Activated CD4-positive, alpha-beta T cell treated with anti-CD3 and anti-CD28 coated beads for 36 hours (primary cell): ENCODE results near the gene USP11. TPM values are rescaled to one million over a fixed set of nuclear protein-coding genes. Genes with fewer than 3 reads are reported as not detected.
A peak's percentile ranks its signal among the peaks of the same experiment; 100 is the strongest.

Source experiments
- ATAC-seq: fragments of 200-7000 bp; cut with Tn5 transposase; one replicate; pipeline ENCODE4 v1.10.0; 2021; ENCODE audit warnings: mild to moderate bottlenecking, moderate library complexity
- CTCF ChIA-PET: fragments of 350-600 bp; sonication (Branson Sonifier 250); formaldehyde crosslinking; loops from one replicate; lab custom pipeline; 2021; ENCODE audit warnings: antibody characterized with exemption; lab: Charles Lee
- POLR2A ChIA-PET: fragments of 350-600 bp; sonication (Branson Sonifier 250); formaldehyde crosslinking; loops from one replicate; lab custom pipeline; 2021; ENCODE audit warnings: antibody characterized with exemption, inconsistent platforms; lab: Charles Lee
- DNase-seq: peaks from one replicate; pipeline ENCODE4 v3.0.0-alpha.2; 2020
- H3K27ac Mint-ChIP-seq: one replicate; pipeline ENCODE4 v1.8.0; 2021; ENCODE audit warnings: mixed read lengths
- H3K27me3 Mint-ChIP-seq: one replicate; pipeline ENCODE4 v1.8.0; 2021; ENCODE audit warnings: mixed read lengths
- H3K36me3 Mint-ChIP-seq: one replicate; pipeline ENCODE4 v1.8.0; 2021; ENCODE audit warnings: low read depth, mixed read lengths
- H3K4me1 Mint-ChIP-seq: one replicate; pipeline ENCODE4 v1.8.0; 2021; ENCODE audit warnings: mixed read lengths
- H3K4me3 Mint-ChIP-seq: one replicate; pipeline ENCODE4 v1.8.0; 2021; ENCODE audit warnings: mild to moderate bottlenecking, moderate library complexity, mixed read lengths
- H3K9me3 Mint-ChIP-seq: one replicate; pipeline ENCODE4 v1.8.0; 2021; ENCODE audit warnings: low read depth, mixed read lengths
- intact Hi-C, 2 experiments: fragments of 100-400 bp; cut with DNase I in 1 of 2; cut with micrococcal nuclease in 1 of 2; formaldehyde crosslinking; loops; one replicate each; pipeline versions ENCODE4 v1.14.2 to v1.15.1; 2022 to 2024; cut with DNase I, micrococcal nuclease
- total RNA-seq, 2 experiments: library from RNA; stranded (reverse); gene quantifications; one replicate each; pipeline ENCODE4 v1.2.3, GENCODE V29; 2021

The USP11 gene
- total RNA-seq, result 10 to 100 TPM; 19.2 to 21.1 TPM

DNA sequence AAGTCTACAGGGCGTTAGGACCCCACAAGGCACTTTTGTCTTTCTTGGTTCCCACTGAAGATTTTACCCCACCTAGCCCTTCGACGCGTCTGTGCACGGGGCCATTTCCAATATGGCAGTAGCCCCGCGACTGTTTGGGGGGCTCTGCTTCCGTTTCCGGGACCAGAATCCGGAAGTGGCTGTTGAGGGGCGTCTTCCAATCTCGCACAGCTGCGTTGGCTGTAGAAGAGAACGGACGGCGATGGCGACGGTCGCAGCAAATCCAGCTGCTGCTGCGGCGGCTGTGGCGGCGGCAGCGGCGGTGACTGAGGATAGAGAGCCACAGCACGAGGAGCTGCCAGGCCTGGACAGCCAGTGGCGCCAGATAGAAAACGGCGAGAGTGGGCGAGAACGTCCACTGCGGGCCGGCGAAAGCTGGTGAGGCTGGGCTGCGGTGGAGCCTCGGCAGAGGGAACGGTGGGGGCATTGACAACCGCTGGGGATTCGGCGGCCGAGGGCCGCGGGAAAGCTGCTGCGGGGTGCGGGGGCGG lies at the start of gene USP11:
TSS of gene USP11 (plus strand) at position 207 of the 530 bp plus-strand sequence. CDS start at position 242, 35 bp downstream.
- Mint-ChIP-seq H3K4me3 (peak within 1 kb of the TSS; percentile 77), H3K36me3 (peaks cover 11% of the 10 kb centered on the region), H3K27me3 (no peaks in the 10 kb centered on the region), H3K9me3 (no peaks in the 10 kb centered on the region), H3K4me1 (peaks cover 23% of the 10 kb centered on the region), H3K27ac (peak within 1 kb of the TSS; percentile 95)
- ChIA-PET POLR2A (interaction anchor here (0.8 to 1.8 kb wide), 5 partner anchors 12 to 429 kb away, joined by 3 to 15 read pairs (median 4); partner anchors contain the start of gene CDK16), CTCF (no interaction called here)
- ATAC-seq (no peak), DNase-seq (peak; percentile 37)
- intact Hi-C loops, result loop anchor here (1.0 to 5.0 kb wide), 9 partner anchors 15 to 425 kb away; partner anchors contain the start of genes UBA1 (in 2 of the 2), CDK16 (in 1 of the 2) and RBM10 (in 1 of the 2)

- no peaks in the 10 kb centered on the region for H3K27me3 Mint-ChIP-seq
- DNase-seq (no peak), ATAC-seq (no peak)
- CTCF ChIA-PET, result no interaction called here
- H3K4me1 Mint-ChIP-seq, result peaks cover 17% of the 10 kb centered on the region
- intact Hi-C loops, result no loop called here
- H3K4me3 Mint-ChIP-seq, result no peak overlapping the region
- H3K36me3 Mint-ChIP-seq, result peaks cover 23% of the 10 kb centered on the region
- POLR2A ChIA-PET, result no interaction called here
- H3K27ac Mint-ChIP-seq, result no peak overlapping the region
- no peaks in the 10 kb centered on the region for H3K9me3 Mint-ChIP-seq
These were observed 48.3 kb upstream of the USP11 start for GRCh38 chrX:47184486-47184885.

- Mint-ChIP-seq H3K27ac (no peak overlapping the region), H3K9me3 (no peaks in the 10 kb centered on the region), H3K27me3 (no peaks in the 10 kb centered on the region), H3K36me3 (peaks cover 22% of the 10 kb centered on the region), H3K4me1 (peaks cover 17% of the 10 kb centered on the region), H3K4me3 (no peak overlapping the region)
- DNase-seq (no peak), ATAC-seq (no peak)
- intact Hi-C loops, result no loop called here
- ChIA-PET POLR2A (no interaction called here), CTCF (no interaction called here)
These were observed 47.6 kb upstream of the USP11 start for GRCh38 chrX:47185241-47185640.

GRCh38 chrX:47186096-47186740 lies 46.6 kb upstream of the USP11 start:
- no peak for ATAC-seq
- H3K36me3 Mint-ChIP-seq, result peaks cover 22% of the 10 kb centered on the region
- ChIA-PET CTCF (no interaction called here), POLR2A (no interaction called here)
- H3K9me3 Mint-ChIP-seq, result no peaks in the 10 kb centered on the region
- peaks cover 20% of the 10 kb centered on the region for H3K4me1 Mint-ChIP-seq
- DNase-seq, result no peak
- intact Hi-C loops, result no loop called here
- no peaks in the 10 kb centered on the region for H3K27me3 Mint-ChIP-seq
- H3K4me3 Mint-ChIP-seq, result no peak overlapping the region
- H3K27ac Mint-ChIP-seq, result no peak overlapping the region

DNA sequence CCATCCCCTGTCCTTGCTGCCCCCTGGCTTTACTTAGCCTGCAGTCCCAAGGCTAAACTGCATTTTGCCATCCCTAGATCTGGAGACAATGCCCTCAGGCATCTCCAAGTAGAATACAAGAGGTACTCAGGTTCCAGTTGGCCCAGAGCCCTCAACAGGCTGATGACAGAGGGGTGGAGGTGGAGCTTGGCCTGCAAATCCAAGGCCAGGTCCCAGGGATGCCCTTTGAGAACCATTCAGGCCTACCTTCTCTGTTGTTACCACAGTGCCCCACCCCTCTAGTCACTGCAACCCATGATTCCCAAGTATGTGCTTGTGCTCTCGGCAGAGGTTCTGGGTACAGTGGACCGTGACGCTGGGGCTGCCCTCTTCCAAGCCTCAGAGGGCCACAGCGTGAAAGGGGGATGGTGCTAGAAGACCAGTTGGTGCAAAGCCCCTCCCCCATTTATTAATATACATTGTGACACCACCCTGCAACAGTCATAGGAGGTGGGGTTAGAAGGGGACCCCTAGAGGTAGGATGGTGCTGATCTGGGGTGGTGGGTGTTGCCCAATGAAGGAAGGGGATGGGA lies 45.6 kb upstream of the USP11 start:
- ATAC-seq (no peak), DNase-seq (no peak)
- Mint-ChIP-seq H3K4me1 (peaks cover 21% of the 10 kb centered on the region), H3K27me3 (no peaks in the 10 kb centered on the region), H3K27ac (no peak overlapping the region), H3K9me3 (no peaks in the 10 kb centered on the region), H3K4me3 (no peak overlapping the region), H3K36me3 (peaks cover 22% of the 10 kb centered on the region)
- intact Hi-C loops, result no loop called here
- POLR2A ChIA-PET, result interaction anchor here (0.6 kb wide), 1 partner anchor 39 kb away, joined by 4 read pairs; no protein-coding TSS in a partner anchor
- CTCF ChIA-PET, result interaction anchor here (0.6 kb wide), 1 partner anchor 13 kb away, joined by 3 read pairs; no protein-coding TSS in a partner anchor

DNA sequence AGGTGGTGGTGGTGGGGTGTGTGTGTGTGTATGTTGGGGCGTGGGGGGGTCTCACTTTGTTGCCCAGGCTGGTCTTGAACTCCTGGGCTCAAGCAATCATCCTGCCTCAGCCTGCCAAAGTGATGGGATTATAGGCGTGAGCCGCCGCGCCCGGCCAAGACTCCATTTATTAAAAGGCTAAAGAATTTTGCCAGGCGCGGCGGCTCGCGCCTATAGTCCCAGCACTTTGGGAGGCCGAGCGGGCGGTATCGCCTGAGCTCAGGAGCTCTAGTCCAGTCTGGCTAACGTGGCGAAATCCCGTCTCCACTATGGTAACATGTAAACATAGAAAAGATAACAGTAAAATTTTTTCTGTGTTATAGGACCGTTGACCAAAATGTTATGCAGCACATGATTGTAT lies 42.9 kb upstream of the USP11 start:
- Mint-ChIP-seq H3K36me3 (peaks cover 20% of the 10 kb centered on the region), H3K4me3 (no peak overlapping the region), H3K9me3 (no peaks in the 10 kb centered on the region), H3K4me1 (peaks cover 37% of the 10 kb centered on the region), H3K27me3 (no peaks in the 10 kb centered on the region), H3K27ac (no peak overlapping the region)
- POLR2A ChIA-PET, result no interaction called here
- DNase-seq (no peak), ATAC-seq (no peak)
- intact Hi-C loops, result loop anchor here (1.0 to 10.0 kb wide), 8 partner anchors 42 to 835 kb away; partner anchors contain the start of genes ELK1 (in 1 of the 2), RBM10 (in 1 of the 2), USP11 (in 1 of the 2) and UXT (in 1 of the 2)
- CTCF ChIA-PET, result interaction anchor here (4.4 kb wide), 1 partner anchor 194 kb away, joined by 25 read pairs; no protein-coding TSS in a partner anchor

DNA sequence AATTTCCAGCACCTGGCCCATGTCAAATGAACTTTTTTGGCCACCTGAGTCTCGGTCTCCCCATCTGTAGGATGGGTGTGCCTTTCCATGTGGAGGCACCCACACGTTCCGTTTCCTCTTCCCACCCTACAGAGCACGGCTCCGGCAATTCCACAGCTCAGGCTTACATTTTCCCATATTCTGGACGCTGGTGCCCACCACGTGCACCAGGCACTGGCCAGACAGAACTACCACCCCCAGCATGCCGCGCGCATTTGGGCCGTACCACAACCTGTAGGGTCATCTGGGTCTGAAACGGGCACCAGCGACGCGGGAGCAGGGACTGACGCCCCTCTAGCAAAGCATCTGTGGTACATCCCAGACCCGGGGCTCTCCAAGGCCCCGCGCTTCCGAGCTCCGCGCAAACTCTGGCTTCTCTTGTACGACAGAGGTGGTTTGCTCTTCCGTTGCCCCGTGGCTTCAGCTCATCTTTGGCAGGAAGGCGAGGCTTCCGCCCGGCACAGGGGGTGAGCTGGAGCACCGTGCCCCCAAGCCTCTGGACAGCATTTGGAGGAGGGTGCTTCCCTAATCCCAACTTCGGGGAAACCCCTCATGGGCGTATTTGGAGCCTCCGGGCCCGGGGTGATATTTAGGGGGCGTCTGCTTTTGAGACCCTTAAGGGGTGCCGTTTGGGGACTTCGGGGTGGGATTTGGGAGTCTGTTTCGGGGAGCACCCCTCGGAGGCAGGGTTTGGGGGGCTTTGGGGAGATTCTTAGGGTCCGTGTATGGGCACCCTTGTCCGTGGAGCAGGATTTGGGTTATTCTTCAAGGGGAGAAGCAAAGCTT lies 42.2 kb upstream of the USP11 start:
- intact Hi-C loops, result loop anchor here (1.0 to 10.0 kb wide), 9 partner anchors 42 to 834 kb away; partner anchors contain the start of genes ELK1 (in 1 of the 2), RBM10 (in 1 of the 2), USP11 (in 1 of the 2) and UXT (in 1 of the 2)
- Mint-ChIP-seq H3K27ac (peak overlapping the region; percentile 92), H3K4me1 (peaks cover 45% of the 10 kb centered on the region)

DNA sequence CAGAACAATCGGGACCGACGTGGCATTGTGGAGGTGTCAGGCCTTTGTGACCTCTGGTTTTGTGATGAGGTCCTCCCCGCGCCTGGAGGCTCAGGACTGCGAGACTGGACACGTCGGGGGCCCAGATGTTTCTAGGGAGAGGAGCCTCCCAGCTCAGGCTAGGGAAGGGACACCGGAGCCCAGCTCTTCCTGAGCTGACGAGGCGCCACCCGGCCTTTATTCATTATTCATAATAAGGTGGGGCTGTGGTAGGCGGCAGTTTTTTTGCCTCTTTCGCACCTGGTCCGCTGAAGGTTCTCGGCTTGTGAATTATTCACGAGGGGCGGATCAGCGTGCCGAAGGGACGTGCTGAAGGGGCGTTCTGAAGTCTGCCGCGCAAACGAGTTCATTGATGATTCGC lies 41.5 kb upstream of the USP11 start:
- H3K27ac Mint-ChIP-seq, result peak overlapping the region; percentile 92
- ATAC-seq (peak; percentile 13), DNase-seq (peak; percentile 69)
- H3K4me3 Mint-ChIP-seq, result peak overlapping the region; percentile 91
- ChIA-PET POLR2A (interaction anchor here (1.7 to 2.0 kb wide), 2 partner anchors 27 to 46 kb away, joined by 6 to 8 read pairs; partner anchors contain the start of genes CDK16, NDUFB11 and RBM10), CTCF (interaction anchor here (0.8 to 4.4 kb wide), 5 partner anchors 39 to 332 kb away, joined by 3 to 25 read pairs (median 4); partner anchors contain the start of genes NDUFB11 and RBM10)
- H3K27me3 Mint-ChIP-seq, result no peaks in the 10 kb centered on the region
- peaks cover 51% of the 10 kb centered on the region for H3K4me1 Mint-ChIP-seq
- H3K9me3 Mint-ChIP-seq, result no peaks in the 10 kb centered on the region
- H3K36me3 Mint-ChIP-seq, result peaks cover 25% of the 10 kb centered on the region
- intact Hi-C loops, result loop anchor here (1.0 to 10.0 kb wide), 8 partner anchors 41 to 833 kb away; partner anchors contain the start of genes ELK1 (in 1 of the 2), USP11 (in 1 of the 2), UXT (in 1 of the 2) and ZNF41 (in 1 of the 2)

More for the DNA sequence above, 42.2 kb upstream of the USP11 start:
- Mint-ChIP-seq H3K4me3 (peak overlapping the region; percentile 91), H3K27me3 (no peaks in the 10 kb centered on the region), H3K9me3 (no peaks in the 10 kb centered on the region), H3K36me3 (peaks cover 21% of the 10 kb centered on the region)
- ATAC-seq (peak; percentile 83), DNase-seq (peak; percentile 91)
- ChIA-PET CTCF (interaction anchor here (0.7 to 4.4 kb wide), 7 partner anchors 38 to 438 kb away, joined by 3 to 25 read pairs (median 3); partner anchors contain the start of gene RBM10), POLR2A (interaction anchor here (0.6 to 2.0 kb wide), 3 partner anchors 27 to 46 kb away, joined by 3 to 8 read pairs (median 6); partner anchors contain the start of genes CDK16, NDUFB11 and RBM10)

GRCh38 chrX:47191806-47192401 lies 40.9 kb upstream of the USP11 start:
- intact Hi-C loops, result loop anchor here (1.0 to 10.0 kb wide), 9 partner anchors 40 to 833 kb away; partner anchors contain the start of genes ELK1 (in 1 of the 2), NDUFB11 (in 1 of the 2), RBM10 (in 1 of the 2) and USP11 (in 1 of the 2)
- POLR2A ChIA-PET, result interaction anchor here (1.7 to 2.0 kb wide), 2 partner anchors 26 to 47 kb away, joined by 6 to 8 read pairs; partner anchors contain the start of genes CDK16, NDUFB11 and RBM10
- ATAC-seq (no peak), DNase-seq (no peak)
- Mint-ChIP-seq H3K27ac (peak overlapping the region; percentile 92), H3K9me3 (no peaks in the 10 kb centered on the region), H3K4me1 (peaks cover 57% of the 10 kb centered on the region), H3K27me3 (no peaks in the 10 kb centered on the region), H3K4me3 (peak overlapping the region; percentile 91), H3K36me3 (peaks cover 27% of the 10 kb centered on the region)
- CTCF ChIA-PET, result interaction anchor here (0.9 to 4.4 kb wide), 2 partner anchors 47 to 192 kb away, joined by 4 to 25 read pairs; partner anchors contain the start of genes NDUFB11 and RBM10
